Measurements from ENCODE around the gene MT2A. TPM values are rescaled to one million over a fixed set of nuclear protein-coding genes. Genes with fewer than 3 reads are reported as not detected.

MT2A gene
- total and polyA plus RNA-seq, 10 of the 15 experiments (the other 5 are each of a cell fraction or from before 2014, with no cell fraction given) = 7.3 to 271 (median 53.5) TPM

DNA sequence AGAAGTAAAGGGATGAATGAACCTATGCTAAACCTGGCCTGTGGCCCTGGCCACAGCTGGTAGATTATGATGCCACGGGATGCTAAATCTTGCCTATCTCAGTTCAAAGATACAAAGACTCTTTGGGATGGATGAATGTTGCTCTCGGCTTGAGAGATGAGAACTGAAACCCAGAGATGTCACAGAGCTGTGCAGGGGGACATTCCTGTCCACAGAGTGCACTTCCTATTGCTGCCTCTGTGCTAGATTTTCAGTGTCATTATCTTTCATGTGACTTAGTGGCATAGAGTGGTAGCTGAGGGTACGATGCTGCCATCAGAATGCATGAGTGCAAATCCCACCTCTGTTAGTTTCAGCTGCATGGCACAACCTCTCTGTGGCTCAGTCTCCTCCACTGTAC lies 21.8 kb downstream of the MT2A start (continued):
- no peak for TF ChIP-seq POLR2AphosphoS5 (IDR thresholded peaks at IDR 0.05; ENCODE audit: low read length)
- no peak for TF ChIP-seq GABPA (IDR thresholded peaks at IDR 0.05; ENCODE audit: low read depth)
- TF ChIP-seq, protein P1, sequence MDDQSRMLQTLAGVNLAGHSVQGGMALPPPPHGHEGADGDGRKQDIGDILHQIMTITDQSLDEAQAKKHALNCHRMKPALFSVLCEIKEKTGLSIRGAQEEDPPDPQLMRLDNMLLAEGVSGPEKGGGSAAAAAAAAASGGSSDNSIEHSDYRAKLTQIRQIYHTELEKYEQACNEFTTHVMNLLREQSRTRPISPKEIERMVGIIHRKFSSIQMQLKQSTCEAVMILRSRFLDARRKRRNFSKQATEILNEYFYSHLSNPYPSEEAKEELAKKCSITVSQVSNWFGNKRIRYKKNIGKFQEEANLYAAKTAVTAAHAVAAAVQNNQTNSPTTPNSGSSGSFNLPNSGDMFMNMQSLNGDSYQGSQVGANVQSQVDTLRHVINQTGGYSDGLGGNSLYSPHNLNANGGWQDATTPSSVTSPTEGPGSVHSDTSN (IDR thresholded peaks at IDR 0.05; ENCODE audit: insufficient replicate concordance, low read depth, low read length) = no peak
- no peak for TF ChIP-seq STAT1 (conservative IDR thresholded peaks at IDR 0.05)
- TF ChIP-seq, protein P2, sequence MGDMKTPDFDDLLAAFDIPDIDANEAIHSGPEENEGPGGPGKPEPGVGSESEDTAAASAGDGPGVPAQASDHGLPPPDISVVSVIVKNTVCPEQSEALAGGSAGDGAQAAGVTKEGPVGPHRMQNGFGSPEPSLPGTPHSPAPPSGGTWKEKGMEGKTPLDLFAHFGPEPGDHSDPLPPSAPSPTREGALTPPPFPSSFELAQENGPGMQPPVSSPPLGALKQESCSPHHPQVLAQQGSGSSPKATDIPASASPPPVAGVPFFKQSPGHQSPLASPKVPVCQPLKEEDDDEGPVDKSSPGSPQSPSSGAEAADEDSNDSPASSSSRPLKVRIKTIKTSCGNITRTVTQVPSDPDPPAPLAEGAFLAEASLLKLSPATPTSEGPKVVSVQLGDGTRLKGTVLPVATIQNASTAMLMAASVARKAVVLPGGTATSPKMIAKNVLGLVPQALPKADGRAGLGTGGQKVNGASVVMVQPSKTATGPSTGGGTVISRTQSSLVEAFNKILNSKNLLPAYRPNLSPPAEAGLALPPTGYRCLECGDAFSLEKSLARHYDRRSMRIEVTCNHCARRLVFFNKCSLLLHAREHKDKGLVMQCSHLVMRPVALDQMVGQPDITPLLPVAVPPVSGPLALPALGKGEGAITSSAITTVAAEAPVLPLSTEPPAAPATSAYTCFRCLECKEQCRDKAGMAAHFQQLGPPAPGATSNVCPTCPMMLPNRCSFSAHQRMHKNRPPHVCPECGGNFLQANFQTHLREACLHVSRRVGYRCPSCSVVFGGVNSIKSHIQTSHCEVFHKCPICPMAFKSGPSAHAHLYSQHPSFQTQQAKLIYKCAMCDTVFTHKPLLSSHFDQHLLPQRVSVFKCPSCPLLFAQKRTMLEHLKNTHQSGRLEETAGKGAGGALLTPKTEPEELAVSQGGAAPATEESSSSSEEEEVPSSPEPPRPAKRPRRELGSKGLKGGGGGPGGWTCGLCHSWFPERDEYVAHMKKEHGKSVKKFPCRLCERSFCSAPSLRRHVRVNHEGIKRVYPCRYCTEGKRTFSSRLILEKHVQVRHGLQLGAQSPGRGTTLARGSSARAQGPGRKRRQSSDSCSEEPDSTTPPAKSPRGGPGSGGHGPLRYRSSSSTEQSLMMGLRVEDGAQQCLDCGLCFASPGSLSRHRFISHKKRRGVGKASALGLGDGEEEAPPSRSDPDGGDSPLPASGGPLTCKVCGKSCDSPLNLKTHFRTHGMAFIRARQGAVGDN (IDR thresholded peaks at IDR 0.05) = no peak
- no peak for TF ChIP-seq SMARCA5 (IDR thresholded peaks at IDR 0.05)

DNA sequence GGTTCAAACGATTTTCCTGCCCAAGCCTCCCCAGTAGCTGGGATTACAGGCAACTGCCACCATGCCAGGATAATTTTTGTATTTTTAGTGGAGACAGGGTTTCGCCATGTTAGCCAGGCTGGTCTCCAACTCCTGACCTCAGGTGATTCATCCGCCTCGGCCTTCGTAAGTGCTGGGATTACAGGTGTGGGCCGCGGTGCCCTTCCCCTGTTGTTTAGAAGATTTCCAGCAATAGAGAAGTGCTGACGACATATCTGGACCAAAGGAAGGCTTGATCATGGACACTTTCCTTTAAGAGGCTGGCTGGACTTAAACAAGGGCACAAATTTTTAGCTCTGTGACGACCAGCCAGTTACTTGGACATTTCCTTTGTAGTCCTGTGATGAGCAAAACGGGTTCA lies 22.8 kb downstream of the MT2A start:
- ChIA-PET SMC1A (ENCODE audit: uncharacterized antibody, unreplicated experiment) (interaction anchor here (1.0 to 2.4 kb wide), 4 partner anchors 20 to 71 kb away, joined by 3 to 27 read pairs (median 5); no protein-coding TSS in a partner anchor), CTCF (interaction anchor here (1.2 to 3.1 kb wide), 3 partner anchors 30 to 158 kb away, joined by 4 to 14 read pairs (median 13); no protein-coding TSS in a partner anchor), POLR2A (interaction anchor here (1.2 to 1.9 kb wide), 2 partner anchors 23 to 98 kb away, joined by 3 to 6 read pairs; partner anchors contain the start of gene MT2A), RAD21 (ENCODE audit: unreplicated experiment) (interaction anchor here (1.2 to 2.9 kb wide), 3 partner anchors 21 to 70 kb away, joined by 3 to 23 read pairs (median 11); partner anchors contain the start of gene MT2A)
- Histone ChIP-seq H3K9ac (ENCODE audit: control insufficient read depth, insufficient read depth, low read length) (no peak overlapping the region), H3K4me2 (ENCODE audit: control insufficient read depth, insufficient read depth) (no peak overlapping the region), H3K4me3 (no peak overlapping the region), H3K4me1 (ENCODE audit: control insufficient read depth, insufficient read depth, low read length) (peaks cover 15% of the 10 kb centered on the region), H3K27me3 (replicated peaks in 1 of 2; ENCODE audit: control insufficient read depth in 2 of 2, insufficient read depth in 2 of 2, low read length in 1 of 2) (peaks cover 11 to 18% of the 10 kb centered on the region in 2 experiments), H2AFZ (ENCODE audit: control insufficient read depth, low read depth, low read length) (no peak overlapping the region), H3K9me3 (replicated peaks; ENCODE audit: control insufficient read depth, insufficient read depth, low read length) (no peaks in the 10 kb centered on the region), H4K20me1 (ENCODE audit: control insufficient read depth, insufficient read depth) (no peaks in the 10 kb centered on the region), H3K79me2 (ENCODE audit: control insufficient read depth, insufficient read depth, low read length) (no peaks in the 10 kb centered on the region), H3K27ac (ENCODE audit: control insufficient read depth, insufficient read depth) (no peak overlapping the region), H3K36me3 (ENCODE audit: control insufficient read depth in 2 of 2, insufficient read depth in 2 of 2, low read length in 1 of 2) (no peaks in the 10 kb centered on the region)
- WGBS (ENCODE audit: insufficient coverage, insufficient replicate concordance, low lambda C conversion rate, missing lambda C conversion rate) = 69% methylated on average over 10 of the region's 10 CpGs
- DNase-seq (ENCODE audit: low read depth, low spot score) = no peak
- TF ChIP-seq YBX1 (IDR thresholded peaks at IDR 0.05) = no peak
- no peak for TF ChIP-seq POU2F2 (IDR thresholded peaks at IDR 0.05; ENCODE audit: borderline replicate concordance, low read depth, low read length)
- TF ChIP-seq RB1 (IDR thresholded peaks at IDR 0.05; ENCODE audit: borderline replicate concordance) = no peak
- no peak for TF ChIP-seq PML (IDR thresholded peaks at IDR 0.05; ENCODE audit: low read length)
- no peak for TF ChIP-seq SREBF2 (IDR thresholded peaks at IDR 0.05; ENCODE audit: low read length)
- no peak for TF ChIP-seq SMARCA5 (IDR thresholded peaks at IDR 0.05)
- no peak for TF ChIP-seq BACH1 (IDR thresholded peaks at IDR 0.05; ENCODE audit: borderline replicate concordance)
- TF ChIP-seq ZNF24 (IDR thresholded peaks at IDR 0.05) = no peak
- no peak for TF ChIP-seq IKZF2 (IDR thresholded peaks at IDR 0.05)
- TF ChIP-seq ZNF274 (IDR thresholded peaks at IDR 0.05; ENCODE audit: insufficient read depth, insufficient read length) = no peak
- TF ChIP-seq, protein P3, sequence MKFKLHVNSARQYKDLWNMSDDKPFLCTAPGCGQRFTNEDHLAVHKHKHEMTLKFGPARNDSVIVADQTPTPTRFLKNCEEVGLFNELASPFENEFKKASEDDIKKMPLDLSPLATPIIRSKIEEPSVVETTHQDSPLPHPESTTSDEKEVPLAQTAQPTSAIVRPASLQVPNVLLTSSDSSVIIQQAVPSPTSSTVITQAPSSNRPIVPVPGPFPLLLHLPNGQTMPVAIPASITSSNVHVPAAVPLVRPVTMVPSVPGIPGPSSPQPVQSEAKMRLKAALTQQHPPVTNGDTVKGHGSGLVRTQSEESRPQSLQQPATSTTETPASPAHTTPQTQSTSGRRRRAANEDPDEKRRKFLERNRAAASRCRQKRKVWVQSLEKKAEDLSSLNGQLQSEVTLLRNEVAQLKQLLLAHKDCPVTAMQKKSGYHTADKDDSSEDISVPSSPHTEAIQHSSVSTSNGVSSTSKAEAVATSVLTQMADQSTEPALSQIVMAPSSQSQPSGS (IDR thresholded peaks at IDR 0.05; ENCODE audit: low read length) = no peak
- TF ChIP-seq SIX5 (IDR thresholded peaks at IDR 0.05; ENCODE audit: low read depth, low read length, severe bottlenecking) = no peak
- ATAC-seq = no peak
- BruUV-seq (replicated peaks) = no TSS peak
- intact Hi-C loops (cut with micrococcal nuclease; ENCODE audit: unreplicated experiment) = no loop called here
- no peak for FAIRE-seq
- in situ Hi-C loops (cut with MboI) = no loop called here

Measured in GM12878 (cell line).